HG03442 (cell line): ENCODE data around the gene ANAPC5.

Source experiments
- ATAC-seq: cut with Tn5 transposase; IDR thresholded peaks from one replicate; pipeline ENCODE4 v1.9.1; 2021; ENCODE audit warnings: mild to moderate bottlenecking, moderate library complexity; ENCODE audit not compliant: unreplicated experiment

The ANAPC5 gene

GRCh38 chr12:121366063-121366459, 13.8 kb upstream of the ANAPC5 start:
- ATAC-seq, result no peak

- ATAC-seq, result no peak
Measured at GRCh38 chr12:121365416-121366062, 13.3 kb upstream of the ANAPC5 start.

GRCh38 chr12:121364683-121365121, 12.5 kb upstream of the ANAPC5 start:
- no peak for ATAC-seq

- ATAC-seq, result no peak
Measured at GRCh38 chr12:121358073-121358472, 5.9 kb upstream of the ANAPC5 start.

- no peak for ATAC-seq
Measured at GRCh38 chr12:121357331-121357730, 5.1 kb upstream of the ANAPC5 start.

- ATAC-seq, result no peak
Measured at GRCh38 chr12:121356657-121357056, 4.4 kb upstream of the ANAPC5 start.

GRCh38 chr12:121355818-121356217, 3.6 kb upstream of the ANAPC5 start:
- ATAC-seq, result no peak

GRCh38 chr12:121352682-121353018, 439 bp upstream of the ANAPC5 start:
- ATAC-seq, result no peak

- ATAC-seq, result no peak
Measured at GRCh38 chr12:121346747-121347146, 5.5 kb downstream of the ANAPC5 start.

- ATAC-seq, result no peak
Measured at GRCh38 chr12:121345151-121345815, 6.9 kb downstream of the ANAPC5 start.

- ATAC-seq, result no peak
Measured at GRCh38 chr12:121344506-121344905, 7.7 kb downstream of the ANAPC5 start.

GRCh38 chr12:121337416-121337815, 14.8 kb downstream of the ANAPC5 start:
- ATAC-seq, result no peak

GRCh38 chr12:121334513-121335343, 17.5 kb downstream of the ANAPC5 start:
- no peak for ATAC-seq

- ATAC-seq, result no peak
Measured at GRCh38 chr12:121333747-121334146, 18.5 kb downstream of the ANAPC5 start.

- ATAC-seq, result no peak
Measured at GRCh38 chr12:121331248-121331647, 21.0 kb downstream of the ANAPC5 start.

GRCh38 chr12:121330692-121331091, 21.5 kb downstream of the ANAPC5 start:
- no peak for ATAC-seq

- no peak for ATAC-seq
Measured at GRCh38 chr12:121330195-121330594, 22.0 kb downstream of the ANAPC5 start.

GRCh38 chr12:121328620-121329019, 23.6 kb downstream of the ANAPC5 start:
- ATAC-seq, result no peak

GRCh38 chr12:121326996-121327674, 25.1 kb downstream of the ANAPC5 start:
- no peak for ATAC-seq

GRCh38 chr12:121325922-121326396, 26.3 kb downstream of the ANAPC5 start:
- ATAC-seq, result no peak

- no peak for ATAC-seq
Measured at GRCh38 chr12:121323908-121324307, 28.3 kb downstream of the ANAPC5 start.
